GM12878 (cell line): Measurements from ENCODE around the gene CHID1. TPM values are rescaled to one million over a fixed set of nuclear protein-coding genes. Genes with fewer than 3 reads are reported as not detected.

Experiments used
- ATAC-seq: fragments of 200-7000 bp; cut with Tn5 transposase; 3 replicates; pipeline ENCODE4 v1.9.1; 2020; ENCODE audit warnings: mild to moderate bottlenecking, moderate library complexity
- BruUV-seq: library from RNA; stranded (reverse); fragments of 400-500 nt; replicated peaks from 2 replicates; lab custom pipeline; 2021; lab: Mats Ljungman, UMichigan
- CTCF ChIA-PET: fragments of 300-600 bp; sonication (Branson Sonifier 250); formaldehyde crosslinking; extraction: SDS; loops from one replicate; lab custom pipeline; 2021; ENCODE audit warnings: inconsistent platforms; lab: Yijun Ruan, JAX
- POLR2A ChIA-PET: fragments of 350-600 bp; formaldehyde crosslinking; extraction: SDS; loops from one replicate; lab custom pipeline; 2021; ENCODE audit warnings: inconsistent platforms; lab: Charles Lee
- RAD21 ChIA-PET: fragments of 300-600 bp; sonication (Branson Sonifier 250); formaldehyde crosslinking; loops from one replicate; lab custom pipeline; 2023; ENCODE audit warnings: antibody characterized with exemption; ENCODE audit not compliant: unreplicated experiment; lab: Charles Lee
- SMC1A ChIA-PET: fragments of 300-600 bp; sonication (Branson Sonifier 250); formaldehyde crosslinking; loops from one replicate; lab custom pipeline; 2023; ENCODE audit not compliant: unreplicated experiment, uncharacterized antibody; lab: Charles Lee
- DNase-seq: peaks from one replicate; pipeline ENCODE4 v3.0.0-alpha.2; 2011; ENCODE audit warnings: low read depth, low spot score
- FAIRE-seq: peaks from 3 replicates; lab custom pipeline; 2011; peaks lifted over from hg19 to GRCh38; lab: Jason Lieb, UNC
- H2AFZ ChIP-seq: 2 replicates; pipeline ENCODE4 v1.6.0; 2011; ENCODE audit warnings: low read depth, low read length, control low read depth; ENCODE audit not compliant: control insufficient read depth
- H3K27ac ChIP-seq: 2 replicates; pipeline ENCODE4 v1.5.1; 2011; ENCODE audit warnings: control low read depth; ENCODE audit not compliant: control insufficient read depth, insufficient read depth
- H3K27me3 ChIP-seq, 2 experiments: replicated peaks in 1 of 2; 2 replicates each; pipeline versions ENCODE4 v1.6.0 to v1.6.1; 2011; ENCODE audit warnings: low read length in 1 of 2; ENCODE audit not compliant: control insufficient read depth in 2 of 2, insufficient read depth in 2 of 2
- H3K36me3 ChIP-seq, 2 experiments: 2 replicates each; pipeline ENCODE4 v1.5.1; 2011; ENCODE audit warnings: low read length in 1 of 2; ENCODE audit not compliant: control insufficient read depth in 2 of 2, insufficient read depth in 2 of 2
- H3K4me1 ChIP-seq: 2 replicates; pipeline ENCODE4 v1.6.1; 2011; ENCODE audit warnings: mild to moderate bottlenecking, low read length, moderate library complexity, mixed read lengths; ENCODE audit not compliant: control insufficient read depth, insufficient read depth
- H3K4me2 ChIP-seq: 2 replicates; pipeline ENCODE4 v1.6.0; 2011; ENCODE audit warnings: control low read depth; ENCODE audit not compliant: control insufficient read depth, insufficient read depth
- H3K4me3 ChIP-seq: fragments of 200-600 bp; sonication (generic); 2 replicates; pipeline ENCODE4 v1.5.1; 2016
- H3K79me2 ChIP-seq: 2 replicates; pipeline ENCODE4 v1.6.0; 2011; ENCODE audit warnings: low read length; ENCODE audit not compliant: control insufficient read depth, insufficient read depth
- H3K9ac ChIP-seq: 2 replicates; pipeline ENCODE4 v1.8.0; 2011; ENCODE audit warnings: low read length, control low read depth, mixed read lengths; ENCODE audit not compliant: control insufficient read depth, insufficient read depth
- H3K9me3 ChIP-seq: replicated peaks from 3 replicates; pipeline ENCODE4 v1.5.1; 2011; ENCODE audit warnings: mild to moderate bottlenecking, low read length; ENCODE audit not compliant: control insufficient read depth, insufficient read depth
- H4K20me1 ChIP-seq: 2 replicates; pipeline ENCODE4 v1.6.0; 2011; ENCODE audit not compliant: control insufficient read depth, insufficient read depth
- CBFB ChIP-seq: IDR thresholded peaks from 2 replicates; pipeline ENCODE4 v1.6.1; 2016; ENCODE audit warnings: antibody characterized with exemption, low read depth
- MXI1 ChIP-seq: fragments of 150-350 bp; IDR thresholded peaks from 2 replicates; pipeline ENCODE4 v1.6.1; 2011; ENCODE audit warnings: low read depth, mild to moderate bottlenecking, inconsistent platforms, low read length, improper control_type of control experiment
- MYB ChIP-seq: fragments of 150-350 bp; IDR thresholded peaks from 2 replicates; pipeline ENCODE4 v1.6.1; 2014; ENCODE audit warnings: mild to moderate bottlenecking, low read depth, low read length, borderline replicate concordance
- SREBF1 ChIP-seq: IDR thresholded peaks from 2 replicates; pipeline ENCODE4 v1.6.1; 2012; ENCODE audit warnings: mild to moderate bottlenecking, low read length
- WGBS: methylation state at CpG from one replicate; pipeline ENCODE4 v1.1.6; 2016; ENCODE audit warnings: low lambda C conversion rate; ENCODE audit not compliant: insufficient replicate concordance, insufficient coverage; ENCODE audit errors: missing lambda C conversion rate; 5-methylcytosine and 5-hydroxymethylcytosine counted together
- in situ Hi-C: fragments of 300-500 bp; cut with MboI; formaldehyde crosslinking; loops from 9 replicates; pipeline ENCODE4 v1.14.3; 2018; ENCODE audit warnings: mixed read lengths
- intact Hi-C: fragments of 100-400 bp; cut with micrococcal nuclease; formaldehyde crosslinking; loops from one replicate; pipeline ENCODE4 v1.14.2; 2022; ENCODE audit not compliant: unreplicated experiment
- polyA plus RNA-seq, 11 experiments: library from polyadenylated mRNA; depleted of rRNA in 4 of 11; unstranded in 6 of 11; stranded (reverse) in 5 of 11; fragments of >200 nt; fragmentation: Nextera tagmentation in 4 of 11; fragmentation: Illumina TruSeq in 1 of 11; extraction: Ambion mirVana in 4 of 11; extraction: Trizol in 1 of 11; gene quantifications; 1 replicate in 1 of 11; 2 replicates in 10 of 11; pipeline versions ENCODE4 v1.2.1 to v1.2.3, GENCODE V29; 2011 to 2016; ENCODE audit warnings: inconsistent platforms in 2 of 11, missing spikeins in 2 of 11, low read depth in 1 of 11
- total RNA-seq, 4 experiments: library from RNA; depleted of rRNA in 3 of 4; stranded (reverse); fragments of >200 nt in 3 of 4; fragmentation: Illumina TruSeq in 1 of 4; extraction: Trizol in 1 of 4; gene quantifications; 2 replicates each; pipeline versions ENCODE4 v1.2.1 to v1.2.3, GENCODE V29; 2013 to 2021
- TF ChIP-seq, protein P1 (sequence below): IDR thresholded peaks from 2 replicates; pipeline ENCODE4 v1.6.1; 2011; ENCODE audit warnings: mild to moderate bottlenecking, low read depth, low read length, moderate library complexity; ENCODE audit not compliant: insufficient replicate concordance
- TF ChIP-seq, protein P2 (sequence below): fragments of 450-650 bp; IDR thresholded peaks from 2 replicates; pipeline ENCODE4 v1.6.1; 2016; ENCODE audit warnings: mild to moderate bottlenecking, moderate library complexity, borderline replicate concordance
- TF ChIP-seq, protein P3 (sequence below): IDR thresholded peaks from 2 replicates; pipeline ENCODE4 v1.6.1; 2012; ENCODE audit warnings: mild to moderate bottlenecking, low read depth, low read length

The CHID1 gene
- total and polyA plus RNA-seq, 10 of the 15 experiments (the other 5 are each of a cell fraction or from before 2014, with no cell fraction given) = 4.8 to 75.2 (median 30.1) TPM

GRCh38 chr11:882596-882995 is 28.0 kb downstream of the CHID1 start:
- H3K27me3 ChIP-seq = no peaks in the 10 kb centered on the region
- no peak overlapping the region for H3K4me2 ChIP-seq
- H3K9ac ChIP-seq = no peak overlapping the region
- RAD21 ChIA-PET = no interaction called here
- POLR2A ChIA-PET = no interaction called here
- H2AFZ ChIP-seq = no peak overlapping the region
- intact Hi-C loops = no loop called here
- H3K27ac ChIP-seq = no peak overlapping the region
- no peak for DNase-seq
- H3K9me3 ChIP-seq = no peaks in the 10 kb centered on the region
- CTCF ChIA-PET = no interaction called here
- no peak for TF ChIP-seq CBFB
- TF ChIP-seq, protein P1, sequence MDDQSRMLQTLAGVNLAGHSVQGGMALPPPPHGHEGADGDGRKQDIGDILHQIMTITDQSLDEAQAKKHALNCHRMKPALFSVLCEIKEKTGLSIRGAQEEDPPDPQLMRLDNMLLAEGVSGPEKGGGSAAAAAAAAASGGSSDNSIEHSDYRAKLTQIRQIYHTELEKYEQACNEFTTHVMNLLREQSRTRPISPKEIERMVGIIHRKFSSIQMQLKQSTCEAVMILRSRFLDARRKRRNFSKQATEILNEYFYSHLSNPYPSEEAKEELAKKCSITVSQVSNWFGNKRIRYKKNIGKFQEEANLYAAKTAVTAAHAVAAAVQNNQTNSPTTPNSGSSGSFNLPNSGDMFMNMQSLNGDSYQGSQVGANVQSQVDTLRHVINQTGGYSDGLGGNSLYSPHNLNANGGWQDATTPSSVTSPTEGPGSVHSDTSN = no peak
- TF ChIP-seq, protein P2, sequence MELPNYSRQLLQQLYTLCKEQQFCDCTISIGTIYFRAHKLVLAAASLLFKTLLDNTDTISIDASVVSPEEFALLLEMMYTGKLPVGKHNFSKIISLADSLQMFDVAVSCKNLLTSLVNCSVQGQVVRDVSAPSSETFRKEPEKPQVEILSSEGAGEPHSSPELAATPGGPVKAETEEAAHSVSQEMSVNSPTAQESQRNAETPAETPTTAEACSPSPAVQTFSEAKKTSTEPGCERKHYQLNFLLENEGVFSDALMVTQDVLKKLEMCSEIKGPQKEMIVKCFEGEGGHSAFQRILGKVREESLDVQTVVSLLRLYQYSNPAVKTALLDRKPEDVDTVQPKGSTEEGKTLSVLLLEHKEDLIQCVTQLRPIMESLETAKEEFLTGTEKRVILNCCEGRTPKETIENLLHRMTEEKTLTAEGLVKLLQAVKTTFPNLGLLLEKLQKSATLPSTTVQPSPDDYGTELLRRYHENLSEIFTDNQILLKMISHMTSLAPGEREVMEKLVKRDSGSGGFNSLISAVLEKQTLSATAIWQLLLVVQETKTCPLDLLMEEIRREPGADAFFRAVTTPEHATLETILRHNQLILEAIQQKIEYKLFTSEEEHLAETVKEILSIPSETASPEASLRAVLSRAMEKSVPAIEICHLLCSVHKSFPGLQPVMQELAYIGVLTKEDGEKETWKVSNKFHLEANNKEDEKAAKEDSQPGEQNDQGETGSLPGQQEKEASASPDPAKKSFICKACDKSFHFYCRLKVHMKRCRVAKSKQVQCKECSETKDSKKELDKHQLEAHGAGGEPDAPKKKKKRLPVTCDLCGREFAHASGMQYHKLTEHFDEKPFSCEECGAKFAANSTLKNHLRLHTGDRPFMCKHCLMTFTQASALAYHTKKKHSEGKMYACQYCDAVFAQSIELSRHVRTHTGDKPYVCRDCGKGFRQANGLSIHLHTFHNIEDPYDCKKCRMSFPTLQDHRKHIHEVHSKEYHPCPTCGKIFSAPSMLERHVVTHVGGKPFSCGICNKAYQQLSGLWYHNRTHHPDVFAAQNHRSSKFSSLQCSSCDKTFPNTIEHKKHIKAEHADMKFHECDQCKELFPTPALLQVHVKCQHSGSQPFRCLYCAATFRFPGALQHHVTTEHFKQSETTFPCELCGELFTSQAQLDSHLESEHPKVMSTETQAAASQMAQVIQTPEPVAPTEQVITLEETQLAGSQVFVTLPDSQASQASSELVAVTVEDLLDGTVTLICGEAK = no peak
- TF ChIP-seq MXI1 = no peak
- no peak for TF ChIP-seq MYB
- TF ChIP-seq SREBF1 = no peak
- TF ChIP-seq, protein P3, sequence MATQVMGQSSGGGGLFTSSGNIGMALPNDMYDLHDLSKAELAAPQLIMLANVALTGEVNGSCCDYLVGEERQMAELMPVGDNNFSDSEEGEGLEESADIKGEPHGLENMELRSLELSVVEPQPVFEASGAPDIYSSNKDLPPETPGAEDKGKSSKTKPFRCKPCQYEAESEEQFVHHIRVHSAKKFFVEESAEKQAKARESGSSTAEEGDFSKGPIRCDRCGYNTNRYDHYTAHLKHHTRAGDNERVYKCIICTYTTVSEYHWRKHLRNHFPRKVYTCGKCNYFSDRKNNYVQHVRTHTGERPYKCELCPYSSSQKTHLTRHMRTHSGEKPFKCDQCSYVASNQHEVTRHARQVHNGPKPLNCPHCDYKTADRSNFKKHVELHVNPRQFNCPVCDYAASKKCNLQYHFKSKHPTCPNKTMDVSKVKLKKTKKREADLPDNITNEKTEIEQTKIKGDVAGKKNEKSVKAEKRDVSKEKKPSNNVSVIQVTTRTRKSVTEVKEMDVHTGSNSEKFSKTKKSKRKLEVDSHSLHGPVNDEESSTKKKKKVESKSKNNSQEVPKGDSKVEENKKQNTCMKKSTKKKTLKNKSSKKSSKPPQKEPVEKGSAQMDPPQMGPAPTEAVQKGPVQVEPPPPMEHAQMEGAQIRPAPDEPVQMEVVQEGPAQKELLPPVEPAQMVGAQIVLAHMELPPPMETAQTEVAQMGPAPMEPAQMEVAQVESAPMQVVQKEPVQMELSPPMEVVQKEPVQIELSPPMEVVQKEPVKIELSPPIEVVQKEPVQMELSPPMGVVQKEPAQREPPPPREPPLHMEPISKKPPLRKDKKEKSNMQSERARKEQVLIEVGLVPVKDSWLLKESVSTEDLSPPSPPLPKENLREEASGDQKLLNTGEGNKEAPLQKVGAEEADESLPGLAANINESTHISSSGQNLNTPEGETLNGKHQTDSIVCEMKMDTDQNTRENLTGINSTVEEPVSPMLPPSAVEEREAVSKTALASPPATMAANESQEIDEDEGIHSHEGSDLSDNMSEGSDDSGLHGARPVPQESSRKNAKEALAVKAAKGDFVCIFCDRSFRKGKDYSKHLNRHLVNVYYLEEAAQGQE = no peak
- TF ChIP-seq, all 136 proteins: peak for 0
- H3K79me2 ChIP-seq = no peaks in the 10 kb centered on the region
- no peaks in the 10 kb centered on the region for H4K20me1 ChIP-seq
- in situ Hi-C loops = no loop called here
- FAIRE-seq = no peak
- peaks cover 0 to 7% of the 10 kb centered on the region in 2 experiments; a peak in 3 of 4 replicates for H3K36me3 ChIP-seq
- BruUV-seq = no TSS peak
- 82% methylated on average over 14 of the region's 14 CpGs for WGBS
- H3K4me3 ChIP-seq = no peak overlapping the region
- H3K4me1 ChIP-seq = no peaks in the 10 kb centered on the region
- ATAC-seq = no peak
- SMC1A ChIA-PET = no interaction called here
